Stimulated activated CD4-positive, alpha-beta T cell treated with anti-CD3 and anti-CD28 coated beads, TNF-alpha, amount 100 ng/mL, for 24 hours (primary cell): ENCODE data around the gene WNT7B.

ENCODE experiments used
- DNase-seq, 3 experiments: peaks; one replicate each; pipeline ENCODE4 v3.0.0-alpha.2; 2020; ENCODE audit warnings: low read depth in 3 of 3

Gene WNT7B

GRCh38 chr22:45876136-45877035 lies 100.6 kb downstream of the WNT7B start:
- DNase-seq = no peak

DNA sequence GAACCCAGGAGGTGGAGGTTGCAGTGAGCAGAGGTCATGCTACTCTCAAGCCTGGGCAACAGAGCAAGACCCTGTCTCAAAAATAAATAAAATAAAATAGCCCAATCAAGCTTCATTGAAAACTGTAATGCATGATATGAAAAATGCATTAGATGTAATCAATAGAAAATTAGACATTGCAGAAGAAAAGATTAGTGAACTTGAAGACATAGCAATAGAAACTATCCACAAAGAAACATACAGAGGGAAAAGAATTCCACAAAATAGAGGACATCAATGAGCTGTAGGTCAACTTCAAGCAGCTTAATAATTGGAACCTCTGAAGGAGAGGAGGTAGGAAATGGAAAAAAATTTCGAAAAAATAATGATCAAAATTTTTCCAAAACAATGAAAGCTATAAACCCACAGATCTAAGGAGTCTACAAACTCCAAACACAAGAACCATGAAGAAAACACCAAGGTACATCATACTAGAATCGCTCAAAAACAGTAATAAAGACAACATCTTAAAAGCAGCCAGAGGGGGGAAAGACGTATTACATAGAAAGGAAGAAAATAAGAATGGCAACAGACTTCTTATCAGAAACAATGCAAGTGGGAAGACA lies 104.2 kb downstream of the WNT7B start:
- no peak for DNase-seq

DNA sequence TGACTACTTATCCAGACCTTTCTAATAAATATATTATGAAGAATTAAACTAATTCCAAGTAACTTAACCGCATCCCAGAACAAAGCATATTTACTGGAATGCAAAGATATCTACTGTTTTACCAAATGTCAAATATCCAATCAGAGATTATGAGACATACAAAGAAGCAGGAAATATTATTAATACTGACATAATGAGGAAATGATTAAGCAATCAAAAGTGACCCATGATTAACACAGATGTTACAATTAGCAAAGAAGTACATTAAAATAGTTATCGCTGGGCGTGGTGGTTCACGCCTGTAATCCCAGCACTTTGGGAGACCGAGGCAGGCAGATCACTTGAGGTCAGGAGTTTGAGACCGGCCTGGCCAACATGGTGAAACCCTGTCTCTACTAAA lies 105.2 kb downstream of the WNT7B start:
- DNase-seq = no peak
